HT-29 (cell line): ENCODE measurements around the gene SLC2A13. TPM values are rescaled to one million over a fixed set of nuclear protein-coding genes. Genes with fewer than 3 reads are reported as not detected.

Experiments used
- DNase-seq: peaks from one replicate; pipeline ENCODE4 v3.0.0-alpha.2; 2015; ENCODE audit warnings: low spot score
- total RNA-seq: library from RNA; depleted of rRNA; stranded (reverse); fragments of >200 nt; shearing (Covaris generic); gene quantifications from 2 replicates; pipeline ENCODE4 v1.2.3, GENCODE V29; 2014

SLC2A13 gene
- total RNA-seq, 1 experiment from 2014 or later: 3.2 TPM

GRCh38 chr12:39993268-39993667 is 112.6 kb downstream of the SLC2A13 start:
- DNase-seq: no peak

GRCh38 chr12:39990122-39991101 is 115.5 kb downstream of the SLC2A13 start:
- peak; percentile 59 for DNase-seq

GRCh38 chr12:39989501-39989900 is 116.4 kb downstream of the SLC2A13 start:
- no peak for DNase-seq

- no peak for DNase-seq
Measured at GRCh38 chr12:39988574-39988973, 117.3 kb downstream of the SLC2A13 start.

GRCh38 chr12:39986674-39987073 is 119.2 kb downstream of the SLC2A13 start:
- no peak for DNase-seq

- DNase-seq: no peak
Measured at GRCh38 chr12:39984670-39985069, 121.2 kb downstream of the SLC2A13 start.

- DNase-seq: no peak
Measured at GRCh38 chr12:39975374-39975918, 130.4 kb downstream of the SLC2A13 start.

GRCh38 chr12:39972119-39972518 is 133.8 kb downstream of the SLC2A13 start:
- no peak for DNase-seq

GRCh38 chr12:39971348-39971747 is 134.5 kb downstream of the SLC2A13 start:
- DNase-seq: no peak

- no peak for DNase-seq
Measured at GRCh38 chr12:39966721-39967120, 139.2 kb downstream of the SLC2A13 start.

GRCh38 chr12:39966256-39966655 is 139.6 kb downstream of the SLC2A13 start:
- DNase-seq: no peak

GRCh38 chr12:39959467-39959866 is 146.4 kb downstream of the SLC2A13 start:
- no peak for DNase-seq

- no peak for DNase-seq
Measured at GRCh38 chr12:39959031-39959430, 146.8 kb downstream of the SLC2A13 start.

GRCh38 chr12:39958377-39958776 is 147.5 kb downstream of the SLC2A13 start:
- DNase-seq: peak; percentile 35

- no peak for DNase-seq
Measured at GRCh38 chr12:39956725-39957124, 149.2 kb downstream of the SLC2A13 start.

- DNase-seq: no peak
Measured at GRCh38 chr12:39946361-39947280, 159.3 kb downstream of the SLC2A13 start.

- no peak for DNase-seq
Measured at GRCh38 chr12:39937119-39937518, 168.8 kb downstream of the SLC2A13 start.

GRCh38 chr12:39935839-39936238 is 170.0 kb downstream of the SLC2A13 start:
- no peak for DNase-seq

- DNase-seq: no peak
Measured at GRCh38 chr12:39935275-39935674, 170.6 kb downstream of the SLC2A13 start.

GRCh38 chr12:39931857-39932256 is 174.0 kb downstream of the SLC2A13 start:
- DNase-seq: no peak

- DNase-seq: no peak
Measured at GRCh38 chr12:39931231-39931630, 174.7 kb downstream of the SLC2A13 start.

- no peak for DNase-seq
Measured at GRCh38 chr12:39930101-39930500, 175.8 kb downstream of the SLC2A13 start.
